ENCODE results near the gene DIP2A.

DNA sequence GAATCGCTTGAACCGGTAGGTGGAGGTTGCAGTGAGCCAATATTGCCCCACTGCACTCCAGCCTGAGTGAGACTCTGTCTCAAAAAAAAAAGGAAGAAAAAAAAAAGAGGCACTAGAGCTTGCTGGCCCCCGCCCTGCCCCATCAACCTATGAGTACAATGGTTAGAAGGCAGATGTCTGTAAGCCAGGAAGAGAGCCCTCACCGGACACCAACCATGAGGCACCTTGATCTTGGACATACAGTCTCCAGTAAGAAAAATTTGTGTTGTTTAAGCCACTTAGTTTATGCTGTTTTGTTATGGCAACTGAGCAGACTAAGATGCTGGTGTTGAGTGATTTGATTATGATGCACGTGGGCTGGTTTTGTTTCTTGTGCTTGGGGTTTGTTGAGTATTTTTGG is 34.2 kb downstream of the DIP2A start:
- no peak for TF ChIP-seq EZH2phosphoT487 (IDR thresholded peaks at IDR 0.05; ENCODE audit: unreplicated experiment)
- TF ChIP-seq EZH2 (IDR thresholded peaks at IDR 0.05; ENCODE audit: low read depth, unreplicated experiment) = no peak
- TF ChIP-seq, protein P1, sequence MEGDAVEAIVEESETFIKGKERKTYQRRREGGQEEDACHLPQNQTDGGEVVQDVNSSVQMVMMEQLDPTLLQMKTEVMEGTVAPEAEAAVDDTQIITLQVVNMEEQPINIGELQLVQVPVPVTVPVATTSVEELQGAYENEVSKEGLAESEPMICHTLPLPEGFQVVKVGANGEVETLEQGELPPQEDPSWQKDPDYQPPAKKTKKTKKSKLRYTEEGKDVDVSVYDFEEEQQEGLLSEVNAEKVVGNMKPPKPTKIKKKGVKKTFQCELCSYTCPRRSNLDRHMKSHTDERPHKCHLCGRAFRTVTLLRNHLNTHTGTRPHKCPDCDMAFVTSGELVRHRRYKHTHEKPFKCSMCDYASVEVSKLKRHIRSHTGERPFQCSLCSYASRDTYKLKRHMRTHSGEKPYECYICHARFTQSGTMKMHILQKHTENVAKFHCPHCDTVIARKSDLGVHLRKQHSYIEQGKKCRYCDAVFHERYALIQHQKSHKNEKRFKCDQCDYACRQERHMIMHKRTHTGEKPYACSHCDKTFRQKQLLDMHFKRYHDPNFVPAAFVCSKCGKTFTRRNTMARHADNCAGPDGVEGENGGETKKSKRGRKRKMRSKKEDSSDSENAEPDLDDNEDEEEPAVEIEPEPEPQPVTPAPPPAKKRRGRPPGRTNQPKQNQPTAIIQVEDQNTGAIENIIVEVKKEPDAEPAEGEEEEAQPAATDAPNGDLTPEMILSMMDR (conservative IDR thresholded peaks at IDR 0.05; ENCODE audit: low read depth in 2 of 2) = no peak
- TF ChIP-seq CREB1 (CRISPR knock-in tag; IDR thresholded peaks at IDR 0.05; ENCODE audit: low read depth) = no peak
- TF ChIP-seq, protein P2, sequence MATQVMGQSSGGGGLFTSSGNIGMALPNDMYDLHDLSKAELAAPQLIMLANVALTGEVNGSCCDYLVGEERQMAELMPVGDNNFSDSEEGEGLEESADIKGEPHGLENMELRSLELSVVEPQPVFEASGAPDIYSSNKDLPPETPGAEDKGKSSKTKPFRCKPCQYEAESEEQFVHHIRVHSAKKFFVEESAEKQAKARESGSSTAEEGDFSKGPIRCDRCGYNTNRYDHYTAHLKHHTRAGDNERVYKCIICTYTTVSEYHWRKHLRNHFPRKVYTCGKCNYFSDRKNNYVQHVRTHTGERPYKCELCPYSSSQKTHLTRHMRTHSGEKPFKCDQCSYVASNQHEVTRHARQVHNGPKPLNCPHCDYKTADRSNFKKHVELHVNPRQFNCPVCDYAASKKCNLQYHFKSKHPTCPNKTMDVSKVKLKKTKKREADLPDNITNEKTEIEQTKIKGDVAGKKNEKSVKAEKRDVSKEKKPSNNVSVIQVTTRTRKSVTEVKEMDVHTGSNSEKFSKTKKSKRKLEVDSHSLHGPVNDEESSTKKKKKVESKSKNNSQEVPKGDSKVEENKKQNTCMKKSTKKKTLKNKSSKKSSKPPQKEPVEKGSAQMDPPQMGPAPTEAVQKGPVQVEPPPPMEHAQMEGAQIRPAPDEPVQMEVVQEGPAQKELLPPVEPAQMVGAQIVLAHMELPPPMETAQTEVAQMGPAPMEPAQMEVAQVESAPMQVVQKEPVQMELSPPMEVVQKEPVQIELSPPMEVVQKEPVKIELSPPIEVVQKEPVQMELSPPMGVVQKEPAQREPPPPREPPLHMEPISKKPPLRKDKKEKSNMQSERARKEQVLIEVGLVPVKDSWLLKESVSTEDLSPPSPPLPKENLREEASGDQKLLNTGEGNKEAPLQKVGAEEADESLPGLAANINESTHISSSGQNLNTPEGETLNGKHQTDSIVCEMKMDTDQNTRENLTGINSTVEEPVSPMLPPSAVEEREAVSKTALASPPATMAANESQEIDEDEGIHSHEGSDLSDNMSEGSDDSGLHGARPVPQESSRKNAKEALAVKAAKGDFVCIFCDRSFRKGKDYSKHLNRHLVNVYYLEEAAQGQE (IDR thresholded peaks at IDR 0.05; ENCODE audit: unreplicated experiment) = no peak
- TF ChIP-seq, protein P3, sequence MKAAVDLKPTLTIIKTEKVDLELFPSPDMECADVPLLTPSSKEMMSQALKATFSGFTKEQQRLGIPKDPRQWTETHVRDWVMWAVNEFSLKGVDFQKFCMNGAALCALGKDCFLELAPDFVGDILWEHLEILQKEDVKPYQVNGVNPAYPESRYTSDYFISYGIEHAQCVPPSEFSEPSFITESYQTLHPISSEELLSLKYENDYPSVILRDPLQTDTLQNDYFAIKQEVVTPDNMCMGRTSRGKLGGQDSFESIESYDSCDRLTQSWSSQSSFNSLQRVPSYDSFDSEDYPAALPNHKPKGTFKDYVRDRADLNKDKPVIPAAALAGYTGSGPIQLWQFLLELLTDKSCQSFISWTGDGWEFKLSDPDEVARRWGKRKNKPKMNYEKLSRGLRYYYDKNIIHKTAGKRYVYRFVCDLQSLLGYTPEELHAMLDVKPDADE (IDR thresholded peaks at IDR 0.05) = no peak
- no peak for TF ChIP-seq POLR2AphosphoS5 (IDR thresholded peaks at IDR 0.05; ENCODE audit: low read depth)
- TF ChIP-seq JUNB (IDR thresholded peaks at IDR 0.05; ENCODE audit: unreplicated experiment) = no peak
- TF ChIP-seq ZNF331 (CRISPR knock-in tag; IDR thresholded peaks at IDR 0.05; ENCODE audit: low read depth) = no peak
- no peak for TF ChIP-seq STAT1 (IDR thresholded peaks at IDR 0.05; ENCODE audit: unreplicated experiment)

Data from GM23338 (cell line).